HG03354 (cell line): ENCODE measurements around the gene CDC23.
"Not testable (repeated sequence)": the region's sequence is repeated elsewhere in the genome, so short reads cannot be mapped to it uniquely, and the experiment has no call there.

Experiments
- ATAC-seq: cut with Tn5 transposase; IDR thresholded peaks from one replicate; pipeline ENCODE4 v1.9.1; 2021; ENCODE audit warnings: mild to moderate bottlenecking; ENCODE audit not compliant: unreplicated experiment, poor library complexity, severe bottlenecking

The CDC23 gene

GRCh38 chr5:138155977-138156376 lies 57.1 kb downstream of the CDC23 start:
- not testable (repeated sequence) for ATAC-seq

GRCh38 chr5:138149530-138149929 lies 63.6 kb downstream of the CDC23 start:
- no peak for ATAC-seq

- ATAC-seq, result no peak
These were observed 64.3 kb downstream of the CDC23 start for GRCh38 chr5:138148811-138149210.

- ATAC-seq, result not testable (repeated sequence)
These were observed 69.5 kb downstream of the CDC23 start for GRCh38 chr5:138143578-138143977.

GRCh38 chr5:138141734-138142133 lies 71.4 kb downstream of the CDC23 start:
- no peak for ATAC-seq

- ATAC-seq, result no peak
These were observed 72.9 kb downstream of the CDC23 start for GRCh38 chr5:138140268-138140667.

- no peak for ATAC-seq
These were observed 73.4 kb downstream of the CDC23 start for GRCh38 chr5:138139781-138140090.

GRCh38 chr5:138138949-138139780 lies 74.0 kb downstream of the CDC23 start, which contains the start of gene NME5:
Gene NME5 (minus strand): TSS chr5:138139428. CDS start chr5:138138780, 648 bp downstream.
- peak; percentile 81 for ATAC-seq
